Measurements from ENCODE around the gene ICAM4.

DNA sequence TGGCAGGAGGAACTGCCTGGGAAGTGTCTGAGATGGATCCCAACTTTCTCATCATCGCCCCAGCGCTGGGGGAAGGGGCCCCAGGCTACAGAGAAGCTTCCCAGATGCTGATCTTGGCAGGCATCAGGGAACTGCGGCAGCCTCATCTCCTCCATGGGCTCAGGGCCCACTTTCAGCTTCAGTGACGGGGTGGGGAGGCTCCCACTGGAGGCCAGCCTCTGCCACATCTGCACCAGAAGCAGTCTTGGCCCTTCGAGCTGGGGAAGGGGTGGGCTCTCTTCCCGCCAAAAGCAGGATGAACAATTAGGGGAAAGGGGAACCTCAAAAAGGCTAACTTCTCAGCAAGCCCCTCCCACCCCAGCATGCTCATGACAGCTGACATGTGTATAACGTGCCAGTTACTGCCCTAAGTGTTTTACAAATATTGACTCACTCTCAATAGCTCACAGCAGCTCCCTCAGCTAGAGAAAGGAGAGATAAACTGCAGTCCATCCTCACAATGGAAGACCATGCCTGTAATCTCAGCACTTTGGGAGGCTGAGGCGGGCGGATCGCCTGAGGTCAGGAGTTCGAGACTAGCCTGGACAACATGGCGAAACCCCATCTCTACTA lies 48.5 kb upstream of the ICAM4 start:
- TF ChIP-seq, protein P1, sequence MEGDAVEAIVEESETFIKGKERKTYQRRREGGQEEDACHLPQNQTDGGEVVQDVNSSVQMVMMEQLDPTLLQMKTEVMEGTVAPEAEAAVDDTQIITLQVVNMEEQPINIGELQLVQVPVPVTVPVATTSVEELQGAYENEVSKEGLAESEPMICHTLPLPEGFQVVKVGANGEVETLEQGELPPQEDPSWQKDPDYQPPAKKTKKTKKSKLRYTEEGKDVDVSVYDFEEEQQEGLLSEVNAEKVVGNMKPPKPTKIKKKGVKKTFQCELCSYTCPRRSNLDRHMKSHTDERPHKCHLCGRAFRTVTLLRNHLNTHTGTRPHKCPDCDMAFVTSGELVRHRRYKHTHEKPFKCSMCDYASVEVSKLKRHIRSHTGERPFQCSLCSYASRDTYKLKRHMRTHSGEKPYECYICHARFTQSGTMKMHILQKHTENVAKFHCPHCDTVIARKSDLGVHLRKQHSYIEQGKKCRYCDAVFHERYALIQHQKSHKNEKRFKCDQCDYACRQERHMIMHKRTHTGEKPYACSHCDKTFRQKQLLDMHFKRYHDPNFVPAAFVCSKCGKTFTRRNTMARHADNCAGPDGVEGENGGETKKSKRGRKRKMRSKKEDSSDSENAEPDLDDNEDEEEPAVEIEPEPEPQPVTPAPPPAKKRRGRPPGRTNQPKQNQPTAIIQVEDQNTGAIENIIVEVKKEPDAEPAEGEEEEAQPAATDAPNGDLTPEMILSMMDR (conservative IDR thresholded peaks at IDR 0.05) = no peak
- TF ChIP-seq EZH2 (IDR thresholded peaks at IDR 0.05; ENCODE audit: low read depth) = no peak
